Measurements from ENCODE around the gene EPS8.
"Not testable (repeated sequence)": the region's sequence is repeated elsewhere in the genome, so short reads cannot be mapped to it uniquely, and the experiment has no call there.

EPS8 gene

GRCh38 chr12:15756822-15757221, 32.4 kb downstream of the EPS8 start:
- no peak for DNase-seq (ENCODE audit: low read depth in 3 of 3)

DNA sequence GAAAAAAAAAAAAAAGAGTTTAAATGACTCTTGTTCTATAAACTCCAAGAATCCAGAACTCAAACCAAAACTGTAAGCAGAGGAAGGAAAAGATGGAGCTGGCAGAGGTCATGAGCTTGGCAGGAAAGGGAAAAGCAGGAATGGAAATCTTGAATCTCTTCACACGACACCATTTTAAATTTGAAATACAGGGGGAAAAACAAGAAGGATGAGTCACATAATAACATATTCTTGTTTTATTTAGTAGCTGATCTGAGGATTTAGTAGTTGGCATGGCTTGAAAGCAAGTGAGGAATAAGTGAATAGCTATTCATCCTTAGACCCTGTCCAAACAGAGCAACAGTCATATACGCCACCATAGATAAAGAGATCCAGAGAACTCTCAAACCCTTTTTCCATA, 35.0 kb downstream of the EPS8 start:
- no peak for DNase-seq (ENCODE audit: low read depth in 3 of 3)

DNA sequence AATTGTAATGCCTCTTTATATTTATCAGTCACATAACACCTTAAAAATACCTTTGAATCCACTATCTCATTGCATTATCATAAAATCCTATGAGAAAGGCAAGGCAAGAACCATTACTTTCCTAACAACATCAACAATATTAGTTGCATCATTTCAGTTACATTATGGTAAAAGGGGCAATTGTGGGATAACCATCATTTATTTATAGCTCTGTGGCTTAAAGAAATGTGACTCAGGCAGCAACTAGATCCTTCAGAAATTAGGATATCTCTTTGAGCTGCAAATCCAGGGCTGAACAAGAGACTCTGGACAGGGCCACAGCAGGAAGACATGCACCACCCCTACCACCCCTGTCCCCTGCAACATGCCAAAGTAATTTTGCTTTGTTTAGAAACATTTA, 36.4 kb downstream of the EPS8 start:
- DNase-seq (ENCODE audit: low read depth in 3 of 3) = no peak

DNA sequence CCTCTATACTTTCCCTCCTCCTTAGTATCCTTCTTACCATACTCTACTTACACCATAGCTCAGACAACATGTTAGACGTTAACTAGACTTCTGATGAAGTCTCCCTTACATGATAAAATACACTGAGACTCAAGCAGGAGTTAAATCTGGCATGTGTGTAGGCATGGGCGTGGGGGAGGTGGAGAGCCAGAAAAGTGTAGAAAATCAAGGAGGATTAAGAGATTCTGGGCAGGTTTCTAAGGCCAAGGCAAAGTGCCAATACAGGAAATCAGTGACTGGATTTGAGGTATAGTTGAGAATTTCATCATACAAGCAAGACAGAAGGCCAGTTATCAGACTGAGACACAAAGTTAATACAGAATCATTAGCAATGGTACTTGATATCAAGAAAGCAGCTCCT, 37.4 kb downstream of the EPS8 start:
- DNase-seq (ENCODE audit: low read depth in 3 of 3) = no peak

DNA sequence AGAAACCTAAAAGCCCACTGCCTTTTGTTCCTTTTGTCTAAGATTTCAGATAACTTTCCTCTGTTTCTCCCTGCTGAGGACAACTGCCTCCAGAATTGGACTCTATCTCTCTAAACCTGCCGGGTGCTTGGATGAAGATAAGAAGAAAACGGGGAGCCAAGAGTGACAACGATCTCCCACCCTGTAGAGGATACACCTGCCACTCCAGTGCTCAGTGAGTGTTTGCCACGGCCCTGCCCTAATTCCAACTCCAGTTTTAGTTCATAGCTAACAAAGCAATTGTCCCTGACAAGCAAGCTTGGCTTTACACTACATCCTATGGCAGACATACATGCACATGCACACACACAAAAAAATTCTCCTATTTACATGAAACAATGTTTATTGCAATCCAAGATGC, 39.3 kb downstream of the EPS8 start:
- DNase-seq (ENCODE audit: low read depth in 3 of 3) = no peak

DNA sequence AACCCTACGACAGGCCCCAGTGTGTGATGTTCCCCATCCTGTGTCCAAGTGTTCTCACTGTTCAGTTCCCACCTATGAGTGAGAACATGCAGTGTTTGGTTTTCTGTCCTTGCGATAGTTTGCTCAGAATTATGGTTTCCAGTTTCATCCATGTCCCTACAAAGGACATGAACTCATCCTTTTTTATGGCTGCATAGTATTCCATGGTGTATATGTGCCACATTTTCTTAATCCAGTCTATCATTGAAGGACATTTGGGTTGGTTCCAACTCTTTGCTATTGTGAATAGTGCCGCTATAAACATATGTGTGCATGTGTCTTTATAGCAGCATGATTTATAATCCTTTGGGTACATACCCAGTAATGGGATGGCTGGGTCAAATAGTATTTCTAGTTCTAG, 47.3 kb downstream of the EPS8 start:
- not testable (repeated sequence) for DNase-seq (ENCODE audit: low read depth in 3 of 3)

DNA sequence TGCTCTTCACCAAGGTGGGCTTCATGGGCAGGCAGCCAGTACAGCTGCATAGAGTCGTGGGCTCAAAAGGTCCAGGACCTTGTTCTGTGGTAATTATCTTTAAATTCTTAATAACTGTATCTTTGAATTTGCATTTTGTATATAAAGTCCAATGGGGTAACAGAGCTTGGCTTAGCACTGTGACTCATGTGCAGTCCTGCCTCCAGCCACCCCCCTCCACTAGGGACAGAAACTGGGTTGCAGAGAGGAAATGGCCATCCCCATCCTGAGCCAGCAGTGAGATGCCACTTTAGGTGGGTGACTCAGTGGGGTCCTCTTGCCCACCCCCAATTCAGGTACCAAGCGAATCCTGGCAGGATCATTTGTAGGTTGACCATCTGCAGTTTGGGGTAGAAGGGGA, 48.1 kb downstream of the EPS8 start:
- DNase-seq (ENCODE audit: low read depth in 3 of 3) = no peak

- DNase-seq (ENCODE audit: low read depth in 3 of 3) = not testable (repeated sequence)
Measured at GRCh38 chr12:15740389-15740788, 48.8 kb downstream of the EPS8 start.

GRCh38 chr12:15738438-15739015, 50.7 kb downstream of the EPS8 start:
- DNase-seq (ENCODE audit: low read depth in 3 of 3) = no peak

- DNase-seq (ENCODE audit: low read depth in 3 of 3) = no peak
Measured at GRCh38 chr12:15735837-15736615, 53.2 kb downstream of the EPS8 start.

DNA sequence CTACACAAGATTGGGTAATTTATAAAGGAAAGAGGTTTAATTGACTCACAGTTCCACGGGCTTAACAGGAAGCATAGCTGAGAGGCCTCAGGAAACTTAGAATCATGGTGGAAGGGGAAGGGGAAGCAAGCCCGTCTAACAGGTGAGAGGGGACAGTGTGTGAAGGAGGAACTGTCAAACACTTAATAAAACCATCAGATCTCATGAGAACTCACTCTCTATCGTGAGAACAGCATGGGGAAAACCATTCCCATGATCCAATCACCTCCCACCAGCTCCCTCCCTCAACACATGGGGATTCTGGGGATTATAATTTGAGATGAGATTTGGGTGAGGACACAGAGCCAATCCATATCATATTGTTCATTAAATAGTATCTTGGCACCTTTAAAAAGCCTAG, 56.1 kb downstream of the EPS8 start:
- DNase-seq (ENCODE audit: low read depth in 3 of 3) = no peak

DNA sequence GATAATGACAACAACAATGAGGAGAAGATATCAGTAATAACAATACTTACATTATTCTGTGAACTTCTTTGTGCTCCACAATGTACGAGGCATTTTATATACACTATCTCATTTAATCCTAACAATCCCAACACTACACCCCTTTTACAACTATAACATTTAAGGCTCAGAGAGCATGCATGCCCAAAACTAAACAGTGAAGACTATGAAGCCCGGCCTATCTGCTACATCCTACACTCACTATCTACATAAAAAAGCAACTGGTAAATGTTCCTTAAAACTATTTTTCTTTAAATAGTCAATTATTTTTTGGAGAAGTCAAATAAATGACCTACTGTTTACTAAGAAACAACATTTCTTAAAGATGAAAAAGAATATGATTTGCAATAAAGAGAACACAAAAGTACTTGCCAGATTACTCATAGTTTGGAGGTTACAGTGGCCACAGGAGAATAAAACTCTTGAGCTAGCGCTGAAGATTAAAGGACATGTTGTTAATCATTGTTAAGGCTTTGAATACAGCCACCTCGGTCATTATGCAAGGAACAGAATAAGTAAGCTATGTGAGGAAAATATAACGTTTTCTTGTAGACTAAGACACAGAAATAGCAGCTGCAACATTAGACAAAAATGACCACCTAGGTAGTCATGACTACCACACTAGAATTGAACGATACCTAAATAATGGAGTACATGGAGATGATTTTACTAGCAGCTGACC, 56.7 kb downstream of the EPS8 start:
- no peak for DNase-seq (ENCODE audit: low read depth in 3 of 3)

GRCh38 chr12:15731940-15732339, 57.2 kb downstream of the EPS8 start:
- DNase-seq (ENCODE audit: low read depth in 3 of 3) = no peak

DNA sequence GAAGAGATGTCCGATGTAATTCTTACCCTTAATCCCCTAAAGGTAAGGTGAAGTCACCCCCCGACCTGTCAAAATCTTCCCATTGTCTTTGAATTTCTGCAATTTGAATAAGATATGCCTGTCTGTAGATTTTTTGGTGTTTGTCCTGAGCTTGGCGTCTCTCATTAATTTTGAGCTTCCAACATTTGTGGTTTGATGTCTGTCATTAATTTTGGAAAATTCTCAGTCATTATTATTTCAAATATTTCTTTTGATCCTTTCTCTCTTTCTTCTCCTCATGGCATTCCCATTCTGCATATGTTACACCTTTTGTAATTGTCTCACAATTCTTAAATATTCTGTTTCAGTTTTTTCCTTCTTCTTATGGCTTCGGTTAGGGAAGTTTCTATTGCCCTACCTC, 60.1 kb downstream of the EPS8 start:
- no peak for DNase-seq (ENCODE audit: low read depth in 3 of 3)

DNA sequence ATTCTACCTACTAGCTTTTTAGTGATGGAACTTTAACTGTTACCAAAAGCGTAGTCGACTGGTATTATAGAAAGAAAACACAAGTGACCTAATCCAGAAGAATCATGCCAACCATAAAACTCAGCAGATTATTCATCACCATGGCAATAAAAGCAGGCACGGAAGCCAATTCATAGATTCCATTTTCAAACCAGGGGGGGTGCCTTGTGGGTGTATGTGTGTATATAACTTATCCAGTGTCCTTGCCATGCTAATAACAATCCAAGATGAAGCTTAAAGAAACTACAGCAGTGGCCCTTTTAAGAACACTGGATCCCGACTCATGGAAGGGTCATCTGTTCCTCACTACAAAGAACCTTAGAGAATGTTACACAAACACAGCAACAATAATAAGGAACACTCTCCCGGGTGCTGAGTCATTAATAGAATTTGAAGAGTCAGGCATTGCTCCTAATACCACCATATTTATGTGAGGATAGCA, 61.0 kb downstream of the EPS8 start:
- DNase-seq (ENCODE audit: low read depth in 3 of 3) = no peak

GRCh38 chr12:15726878-15727150, 62.4 kb downstream of the EPS8 start:
- DNase-seq (ENCODE audit: low read depth in 3 of 3) = no peak

DNA sequence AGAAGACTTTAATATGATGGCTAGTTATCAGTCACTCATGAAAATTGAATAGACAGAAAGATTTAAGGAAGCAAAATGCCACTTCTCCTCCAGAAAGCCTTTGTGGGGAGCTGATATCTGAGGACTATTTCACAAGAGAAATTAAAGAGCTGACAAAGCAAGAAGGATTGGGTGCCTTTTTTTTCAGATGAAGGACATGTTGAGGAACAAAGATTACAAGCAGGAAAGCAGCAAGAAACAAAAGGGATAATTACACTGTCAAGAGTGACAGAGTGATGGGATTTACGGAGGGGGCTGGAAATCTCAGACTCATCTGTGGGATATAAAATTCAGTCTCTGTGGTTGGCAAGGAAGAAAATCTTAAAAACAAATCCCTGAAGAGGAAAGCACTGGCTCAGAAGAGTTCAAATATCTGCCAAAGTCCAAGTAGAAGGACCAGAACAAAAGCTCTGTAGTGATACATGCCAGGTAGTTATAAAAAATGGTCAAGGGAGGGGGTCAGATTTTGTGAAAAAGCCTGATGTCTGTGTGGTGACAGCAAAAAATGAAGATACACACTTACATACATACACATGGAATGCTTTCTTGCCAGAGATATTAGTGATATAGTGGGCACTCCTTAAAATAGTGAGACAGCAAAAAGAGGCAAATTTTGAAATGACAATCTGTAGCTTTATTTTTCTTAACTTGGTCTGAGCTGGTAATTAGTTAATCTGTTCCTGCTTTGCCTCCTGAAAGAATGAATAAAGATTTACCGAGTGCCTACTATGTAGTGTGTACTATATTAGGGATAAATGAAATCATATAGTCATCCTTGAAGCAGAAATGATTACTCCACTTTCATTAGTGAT, 62.9 kb downstream of the EPS8 start:
- no peak for DNase-seq (ENCODE audit: low read depth in 3 of 3)

DNA sequence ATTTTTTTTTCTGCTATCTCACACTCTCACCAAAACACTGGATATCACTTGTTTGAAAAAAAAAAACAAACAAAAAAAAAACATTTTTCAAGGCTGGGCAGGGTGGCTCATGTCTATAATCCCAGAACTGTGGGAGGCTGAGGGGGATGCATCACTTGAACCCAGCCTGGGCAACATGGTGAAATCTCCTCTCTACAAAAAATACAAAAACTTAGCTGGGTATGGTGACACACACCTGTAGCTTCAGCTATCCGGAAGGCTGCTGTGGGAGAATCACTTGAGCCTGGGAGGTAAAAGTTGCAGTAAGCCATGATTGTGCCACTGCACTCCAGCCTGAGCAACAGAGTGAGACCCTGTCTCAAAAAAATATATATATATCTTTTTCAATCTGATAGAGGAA, 66.2 kb downstream of the EPS8 start:
- no peak for DNase-seq (ENCODE audit: low read depth in 3 of 3)

GRCh38 chr12:15721316-15722115, 67.7 kb downstream of the EPS8 start:
- DNase-seq (ENCODE audit: low read depth in 3 of 3) = no peak

DNA sequence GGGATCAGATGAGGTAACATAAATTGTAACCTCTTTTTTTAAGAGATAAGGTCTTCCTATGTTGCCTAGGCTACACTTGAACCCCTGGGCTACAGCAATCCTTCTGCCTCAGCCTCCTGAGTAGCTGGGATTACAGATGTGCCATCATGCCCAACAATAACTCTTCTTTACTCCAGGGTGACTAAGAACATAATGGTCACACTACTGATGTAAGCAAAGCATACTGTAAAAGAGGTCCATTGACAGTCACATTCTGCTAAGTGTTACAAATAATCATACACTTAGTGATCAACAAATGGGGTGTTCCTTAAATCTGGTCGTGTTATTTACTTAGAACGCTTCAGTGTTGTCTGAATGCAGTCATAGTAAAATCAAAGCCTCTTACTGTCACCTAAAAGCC, 68.9 kb downstream of the EPS8 start:
- no peak for DNase-seq (ENCODE audit: low read depth in 3 of 3)

DNA sequence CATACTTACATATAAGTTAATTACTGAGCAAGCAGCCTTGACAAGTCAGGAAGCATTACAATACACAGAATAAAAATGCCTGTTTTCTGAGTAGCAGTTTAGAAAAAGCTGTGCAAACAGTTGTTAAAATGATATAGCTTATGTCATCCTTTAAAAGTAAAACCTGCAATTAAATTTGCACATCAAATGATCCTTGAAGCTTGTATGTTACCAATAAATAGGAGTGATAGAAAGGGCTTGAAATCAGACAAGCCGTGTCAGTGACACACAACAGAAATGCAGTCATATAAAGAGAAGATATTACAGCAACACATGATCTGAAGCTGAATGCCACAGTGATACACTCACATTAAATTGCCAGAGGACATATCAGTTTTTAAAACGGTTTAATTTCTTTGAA, 70.0 kb downstream of the EPS8 start:
- no peak for DNase-seq (ENCODE audit: low read depth in 3 of 3)
